Muscle layer of duodenum (tissue), 2 donors: ENCODE data around the gene SLC6A9.

Experiments used
- H3K27ac ChIP-seq: one replicate; pipeline ENCODE4 v1.7.0; 2013; ENCODE audit warnings: mild to moderate bottlenecking, low read length
- H3K27me3 ChIP-seq: one replicate; pipeline ENCODE4 v1.7.0; 2013; ENCODE audit warnings: low read depth, mild to moderate bottlenecking, control low read depth, low read length
- H3K36me3 ChIP-seq, 2 donors: one replicate each; pipeline ENCODE4 v1.7.0; 2013; ENCODE audit warnings: low read length in 2 of 2, control low read depth in 1 of 2, mild to moderate bottlenecking in 1 of 2; ENCODE audit not compliant: insufficient read depth in 2 of 2, control insufficient read depth in 1 of 2
- H3K4me1 ChIP-seq, 2 donors: one replicate each; pipeline ENCODE4 v1.7.0; 2013; ENCODE audit warnings: low read length in 2 of 2, mild to moderate bottlenecking in 2 of 2, control low read depth in 1 of 2, moderate library complexity in 1 of 2; ENCODE audit not compliant: insufficient read depth in 2 of 2, control insufficient read depth in 1 of 2
- H3K4me3 ChIP-seq, 2 donors: one replicate each; pipeline ENCODE4 v1.7.0; 2013; ENCODE audit warnings: low read length in 2 of 2, low read depth in 1 of 2, mild to moderate bottlenecking in 1 of 2
- H3K9me3 ChIP-seq, 2 donors: one replicate each; pipeline ENCODE4 v1.7.0; 2013; ENCODE audit warnings: low read length in 2 of 2, control low read depth in 1 of 2, mild to moderate bottlenecking in 1 of 2; ENCODE audit not compliant: control insufficient read depth in 1 of 2
- donor health status: healthy.

SLC6A9 gene

GRCh38 chr1:44031252-44032169, at the start of gene SLC6A9:
Gene SLC6A9, minus strand, starts transcription at chr1:44031462. Its CDS starts 7,185 bp downstream, at chr1:44024277.
- H3K9me3 ChIP-seq: no peaks in the 10 kb centered on the region
- H3K36me3 ChIP-seq: no peaks in the 10 kb centered on the region
- peak within 1 kb of the TSS; percentile 55 to 91 for H3K4me3 ChIP-seq
- H3K27ac ChIP-seq: no peak within 1 kb of the TSS
- peaks cover 10 to 42% of the 10 kb centered on the region in 2 donors for H3K4me1 ChIP-seq
- no peaks in the 10 kb centered on the region for H3K27me3 ChIP-seq

GRCh38 chr1:44079566-44079965, 48.3 kb upstream of the SLC6A9 start:
- no peak overlapping the region for H3K27ac ChIP-seq
- H3K27me3 ChIP-seq: no peaks in the 10 kb centered on the region
- no peaks in the 10 kb centered on the region for H3K9me3 ChIP-seq
- no peaks in the 10 kb centered on the region for H3K4me1 ChIP-seq
- H3K36me3 ChIP-seq: no peaks in the 10 kb centered on the region
- no peak overlapping the region for H3K4me3 ChIP-seq

- H3K36me3 ChIP-seq: no peaks in the 10 kb centered on the region
- no peaks in the 10 kb centered on the region for H3K9me3 ChIP-seq
- no peaks in the 10 kb centered on the region for H3K27me3 ChIP-seq
- no peak overlapping the region for H3K4me3 ChIP-seq
- H3K27ac ChIP-seq: no peak overlapping the region
- H3K4me1 ChIP-seq: no peaks in the 10 kb centered on the region
Measured at GRCh38 chr1:44078104-44078503, 46.8 kb upstream of the SLC6A9 start.

- Histone ChIP-seq H3K9me3 (no peaks in the 10 kb centered on the region), H3K4me3 (no peak overlapping the region), H3K27ac (no peak overlapping the region), H3K4me1 (no peaks in the 10 kb centered on the region), H3K27me3 (no peaks in the 10 kb centered on the region), H3K36me3 (no peaks in the 10 kb centered on the region)
Measured at GRCh38 chr1:44077421-44077820, 46.2 kb upstream of the SLC6A9 start.

GRCh38 chr1:44076066-44076465, 44.8 kb upstream of the SLC6A9 start:
- Histone ChIP-seq H3K27ac (no peak overlapping the region), H3K9me3 (no peaks in the 10 kb centered on the region), H3K4me3 (no peak overlapping the region), H3K27me3 (no peaks in the 10 kb centered on the region), H3K4me1 (no peaks in the 10 kb centered on the region), H3K36me3 (no peaks in the 10 kb centered on the region)

- no peak overlapping the region for H3K27ac ChIP-seq
- no peaks in the 10 kb centered on the region for H3K36me3 ChIP-seq
Measured at GRCh38 chr1:44074415-44074814, 43.2 kb upstream of the SLC6A9 start.

GRCh38 chr1:44073528-44073927, 42.3 kb upstream of the SLC6A9 start:
- H3K9me3 ChIP-seq: no peaks in the 10 kb centered on the region
- no peaks in the 10 kb centered on the region for H3K36me3 ChIP-seq
- H3K27me3 ChIP-seq: no peaks in the 10 kb centered on the region
- no peaks in the 10 kb centered on the region for H3K4me1 ChIP-seq
- no peak overlapping the region for H3K27ac ChIP-seq
- H3K4me3 ChIP-seq: no peak overlapping the region

More at GRCh38 chr1:44074415-44074814, 43.2 kb upstream of the SLC6A9 start:
- no peak overlapping the region for H3K4me3 ChIP-seq
- no peaks in the 10 kb centered on the region for H3K4me1 ChIP-seq
- H3K9me3 ChIP-seq: no peaks in the 10 kb centered on the region
- no peaks in the 10 kb centered on the region for H3K27me3 ChIP-seq

- Histone ChIP-seq H3K27me3 (no peaks in the 10 kb centered on the region), H3K27ac (no peak overlapping the region)
Measured at GRCh38 chr1:44072821-44073220, 41.6 kb upstream of the SLC6A9 start.

GRCh38 chr1:44072204-44072603, 40.9 kb upstream of the SLC6A9 start:
- Histone ChIP-seq H3K36me3 (no peaks in the 10 kb centered on the region), H3K4me1 (no peaks in the 10 kb centered on the region), H3K27ac (no peak overlapping the region), H3K9me3 (no peaks in the 10 kb centered on the region), H3K27me3 (no peaks in the 10 kb centered on the region), H3K4me3 (no peak overlapping the region)

More at GRCh38 chr1:44072821-44073220, 41.6 kb upstream of the SLC6A9 start:
- Histone ChIP-seq H3K4me3 (no peak overlapping the region), H3K4me1 (no peaks in the 10 kb centered on the region), H3K9me3 (no peaks in the 10 kb centered on the region), H3K36me3 (no peaks in the 10 kb centered on the region)

GRCh38 chr1:44071461-44071860, 40.2 kb upstream of the SLC6A9 start:
- no peaks in the 10 kb centered on the region for H3K36me3 ChIP-seq
- no peak overlapping the region for H3K4me3 ChIP-seq
- H3K27me3 ChIP-seq: no peaks in the 10 kb centered on the region
- H3K4me1 ChIP-seq: no peaks in the 10 kb centered on the region
- H3K27ac ChIP-seq: no peak overlapping the region
- no peaks in the 10 kb centered on the region for H3K9me3 ChIP-seq

- no peaks in the 10 kb centered on the region for H3K9me3 ChIP-seq
- H3K27ac ChIP-seq: no peak overlapping the region
- H3K4me1 ChIP-seq: no peaks in the 10 kb centered on the region
- H3K27me3 ChIP-seq: no peaks in the 10 kb centered on the region
- H3K4me3 ChIP-seq: no peak overlapping the region
- no peaks in the 10 kb centered on the region for H3K36me3 ChIP-seq
Measured at GRCh38 chr1:44068442-44068921, 37.2 kb upstream of the SLC6A9 start.
